ENCODE results near the gene SLC39A13. TPM values are rescaled to one million over a fixed set of nuclear protein-coding genes. Genes with fewer than 3 reads are reported as not detected.

Gene SLC39A13
- total RNA-seq (2014; rRNA removed; shearing (Covaris generic)): 39.2 and 55.2 TPM in 2 replicates

DNA sequence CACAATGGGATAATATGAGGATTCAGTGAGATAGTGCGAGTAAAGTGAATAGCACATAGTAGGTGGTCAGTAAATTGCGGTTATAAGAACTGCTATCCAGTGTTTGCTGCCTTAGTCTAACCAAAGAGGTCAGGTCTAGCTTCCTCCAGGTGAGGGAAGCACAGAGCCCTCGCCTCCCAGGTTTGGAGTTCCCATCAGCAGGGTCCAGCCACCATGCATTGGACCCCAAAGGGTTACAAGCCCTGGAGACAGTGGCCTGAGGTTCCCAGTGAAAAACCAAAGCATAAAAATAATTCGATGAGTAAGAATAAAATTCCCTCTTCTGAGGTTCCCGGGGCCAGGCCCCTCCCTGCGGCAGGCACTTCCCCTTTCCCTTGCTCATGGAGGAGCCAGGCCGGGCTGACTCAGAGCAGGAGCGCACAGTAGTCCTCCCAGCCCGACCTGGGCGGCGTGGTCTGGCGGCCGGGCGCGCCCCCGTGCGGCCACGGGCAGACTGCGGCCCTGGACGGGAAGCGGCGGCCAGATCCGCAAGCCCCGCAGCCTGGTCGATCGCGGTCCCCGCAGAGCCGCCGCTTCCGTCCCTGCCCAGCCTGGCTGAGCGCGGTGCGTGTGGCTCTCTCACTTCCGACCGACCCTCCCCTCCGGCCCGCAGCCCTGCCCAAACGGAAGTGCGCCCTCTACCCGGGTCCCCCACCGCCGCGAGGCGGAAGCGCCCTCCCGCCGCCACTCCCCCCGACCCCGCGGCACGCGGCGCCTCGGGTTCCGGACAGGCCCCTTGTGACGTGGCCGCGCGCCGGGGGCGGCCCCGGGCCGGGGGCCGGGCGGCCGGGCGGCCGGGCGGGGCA lies at the start of gene SLC39A13:
SLC39A13 (plus strand) TSS at position 845 of the 845 bp plus-strand sequence. CDS start 1,505 bp downstream, outside the sequence.
- peak; percentile 92 for DNase-seq (ENCODE audit: low read depth)

DNA sequence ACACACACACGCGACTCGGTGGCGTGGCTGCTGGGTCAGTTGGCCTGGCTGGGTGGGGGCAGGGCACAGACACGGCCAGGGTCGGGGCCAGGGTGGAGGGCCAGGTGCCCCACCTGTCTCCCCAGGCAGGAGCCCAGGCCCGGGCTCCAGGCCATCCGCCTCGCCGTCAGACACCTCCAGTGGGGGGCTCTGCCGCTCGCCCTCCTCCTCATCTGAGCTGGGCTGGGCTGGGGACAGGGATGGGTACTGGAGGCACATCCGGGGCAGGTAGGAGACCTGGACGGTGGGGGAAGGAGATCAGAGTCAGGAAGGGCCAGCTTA lies 49.7 kb upstream of the SLC39A13 start:
- no peak for DNase-seq (ENCODE audit: low read depth)

DNA sequence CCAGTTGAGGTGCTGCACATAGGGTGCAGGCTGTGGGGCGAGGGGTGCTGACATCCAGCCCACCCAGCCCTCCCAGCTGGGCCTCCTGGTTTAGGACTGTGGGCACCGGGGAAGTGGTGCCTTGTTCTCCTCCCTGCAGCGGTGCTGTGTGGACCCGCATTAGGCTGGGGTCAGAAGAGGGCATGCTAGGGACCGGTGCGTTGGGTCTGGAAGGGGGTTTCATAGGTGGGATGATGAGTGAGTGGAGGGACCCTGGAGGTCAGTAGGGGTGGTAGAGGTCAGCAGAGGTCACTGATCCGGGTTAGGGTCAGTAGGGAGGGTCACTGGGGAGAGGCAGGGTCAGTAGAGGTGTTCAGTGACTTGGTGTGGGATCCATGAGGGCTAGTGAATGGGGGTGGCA lies 49.2 kb upstream of the SLC39A13 start:
- no peak for DNase-seq (ENCODE audit: low read depth)

DNA sequence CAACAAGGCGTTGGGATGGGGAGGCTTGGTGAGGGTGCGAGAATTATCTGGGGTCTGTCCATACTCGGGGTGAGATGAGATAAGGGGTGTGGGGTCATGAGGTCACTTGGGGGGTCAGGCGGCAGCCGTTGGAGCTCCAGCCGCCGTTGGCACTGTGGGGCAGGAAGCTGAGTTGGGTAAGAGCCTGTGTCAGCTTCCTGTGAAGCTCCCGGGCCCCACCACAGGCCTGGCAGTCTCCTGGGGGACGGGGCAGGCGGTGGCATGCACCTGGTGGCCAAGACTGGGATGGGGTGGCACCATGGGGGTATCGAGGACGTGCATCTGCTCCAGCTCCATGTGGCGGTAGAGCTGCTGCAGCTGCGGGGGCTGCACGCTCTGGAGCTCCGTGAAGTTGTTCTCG lies 48.8 kb upstream of the SLC39A13 start:
- no peak for DNase-seq (ENCODE audit: low read depth)

DNA sequence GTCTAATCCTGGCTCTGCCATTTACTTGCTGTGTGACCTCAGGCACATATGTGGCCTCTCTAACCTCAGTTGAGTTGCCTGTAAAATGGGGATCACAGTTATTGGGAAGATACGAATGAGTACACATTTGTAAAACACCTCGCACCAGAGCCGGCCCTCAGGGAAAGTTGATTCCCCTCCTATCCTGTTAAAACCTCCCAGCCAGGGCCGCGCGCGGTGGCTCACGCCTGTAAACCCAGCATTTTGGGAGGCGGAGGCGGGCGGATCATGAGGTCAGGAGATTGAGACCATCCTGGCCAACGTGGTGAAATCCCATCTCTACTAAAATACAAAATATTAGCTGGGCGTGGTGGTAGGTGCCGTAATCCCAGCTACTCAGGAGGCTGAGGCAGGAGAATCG lies 48.0 kb upstream of the SLC39A13 start:
- no peak for DNase-seq (ENCODE audit: low read depth)

DNA sequence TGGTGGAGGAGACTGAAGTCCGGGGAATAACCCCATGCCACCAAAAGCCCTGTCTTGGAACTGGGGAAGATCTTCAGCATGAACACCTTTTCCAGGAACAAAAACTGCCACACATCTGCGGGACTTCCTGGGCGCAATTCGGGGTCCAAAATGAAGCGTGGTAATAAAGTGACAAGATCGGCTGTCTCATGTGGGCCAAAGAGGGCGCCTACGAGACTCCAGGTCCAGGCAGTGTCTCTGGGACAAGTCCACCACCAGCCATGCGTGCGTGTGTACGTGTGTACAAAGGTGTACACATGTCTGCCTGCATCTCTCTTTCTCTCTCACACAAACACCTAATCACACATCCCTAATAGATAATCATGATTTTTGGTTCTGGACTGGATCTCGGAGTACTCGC lies 47.0 kb upstream of the SLC39A13 start:
- DNase-seq (ENCODE audit: low read depth): no peak

DNA sequence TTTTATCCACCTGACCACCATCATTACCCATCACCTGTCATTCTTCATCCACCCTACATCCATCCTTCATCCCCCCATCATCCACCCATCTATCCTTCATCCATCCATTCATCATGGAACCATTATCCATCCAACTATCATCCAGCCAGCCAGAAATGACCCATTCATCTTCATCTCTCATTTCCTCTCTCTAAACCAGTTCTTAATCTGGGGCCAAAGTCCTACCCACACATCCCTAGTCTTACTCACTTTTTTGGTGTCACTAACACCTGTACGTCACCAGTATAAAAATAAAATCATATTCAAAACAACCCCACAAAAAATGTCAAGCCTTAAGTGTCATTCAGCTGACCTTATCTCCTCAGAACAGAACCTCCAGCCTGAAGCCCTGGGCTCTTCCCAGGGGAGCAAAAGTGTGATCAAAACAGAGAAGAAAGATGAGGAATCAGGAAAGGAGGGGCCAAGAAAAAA lies 42.3 kb upstream of the SLC39A13 start:
- DNase-seq (ENCODE audit: low read depth): no peak

DNA sequence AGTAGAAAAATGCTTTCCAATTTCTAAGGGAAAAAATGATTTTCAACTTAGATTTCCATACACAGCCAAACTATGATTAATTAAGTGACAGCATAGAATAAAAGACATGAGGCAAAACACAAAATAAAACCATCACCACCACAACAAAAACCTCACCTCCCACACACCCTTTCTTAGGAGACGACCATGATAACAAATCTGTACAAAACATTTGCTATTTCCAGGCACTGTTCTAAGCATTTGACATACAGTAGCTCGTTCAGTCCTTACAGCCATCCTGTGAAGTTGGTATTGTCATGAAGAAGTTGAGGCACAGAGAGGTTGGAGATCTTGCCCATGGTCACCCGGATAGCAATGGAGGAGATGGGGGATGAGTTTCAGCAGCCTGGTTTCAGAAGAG lies 38.7 kb upstream of the SLC39A13 start:
- DNase-seq (ENCODE audit: low read depth): no peak

DNA sequence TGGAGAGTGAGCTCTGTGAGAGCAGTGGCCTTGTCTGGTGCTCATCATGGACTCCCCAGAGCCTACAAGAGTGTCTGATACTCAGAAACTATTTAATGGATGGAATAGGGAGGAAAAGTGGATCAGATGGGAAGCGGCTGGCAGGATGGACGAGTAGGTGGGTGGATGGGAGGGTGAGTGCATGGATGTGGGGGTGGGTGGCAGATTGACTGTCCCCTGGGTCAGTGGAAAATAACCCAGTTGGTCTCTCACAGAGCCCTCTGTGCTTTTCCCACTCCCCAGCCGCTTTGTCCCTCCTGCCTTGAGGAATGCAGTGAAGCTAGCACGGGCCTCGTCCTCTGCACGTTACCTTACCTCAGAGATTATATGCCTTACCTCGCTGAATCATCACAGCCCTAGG lies 36.0 kb upstream of the SLC39A13 start:
- no peak for DNase-seq (ENCODE audit: low read depth)

DNA sequence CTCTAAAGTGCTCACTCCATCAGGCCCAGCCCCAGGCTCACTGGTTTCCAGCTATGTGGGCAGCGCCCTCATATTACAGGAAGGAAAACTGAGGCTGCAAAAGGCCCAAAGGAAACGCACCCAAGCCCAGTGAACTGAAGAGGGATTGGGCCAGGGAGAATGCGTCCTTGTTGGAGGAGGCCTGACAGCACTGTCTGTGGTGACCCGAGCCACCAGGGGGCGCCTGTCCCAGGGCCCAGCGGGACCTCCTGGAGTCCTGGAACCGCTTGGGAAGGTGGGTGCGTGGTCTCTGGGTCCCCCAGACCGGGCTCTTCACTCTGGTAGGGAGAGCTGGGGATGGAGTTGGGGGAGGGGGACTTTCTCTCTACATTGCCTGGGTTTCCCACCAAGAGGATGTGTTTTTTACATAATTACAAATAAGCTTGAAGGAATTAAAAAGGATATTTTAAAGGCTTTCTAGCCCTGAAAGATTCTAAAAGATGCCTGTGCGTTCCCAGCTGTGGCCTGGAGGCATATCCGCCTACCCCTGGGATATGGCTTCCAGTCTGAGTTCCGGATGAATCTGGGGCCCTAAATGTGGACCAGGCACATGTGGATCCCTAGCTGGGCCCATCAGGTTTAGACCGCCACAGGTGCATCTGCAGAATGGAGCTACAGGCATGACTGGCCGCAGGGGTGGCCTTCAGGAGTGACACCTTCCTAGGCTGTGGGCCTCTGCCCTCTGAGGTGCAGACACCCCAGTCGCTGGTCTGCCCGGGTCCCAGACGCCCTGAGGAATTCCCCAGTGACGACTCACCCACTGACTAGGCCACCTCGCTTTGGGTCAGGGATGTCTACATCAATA lies 34.3 kb upstream of the SLC39A13 start:
- peak; percentile 58 for DNase-seq (ENCODE audit: low read depth)

DNA sequence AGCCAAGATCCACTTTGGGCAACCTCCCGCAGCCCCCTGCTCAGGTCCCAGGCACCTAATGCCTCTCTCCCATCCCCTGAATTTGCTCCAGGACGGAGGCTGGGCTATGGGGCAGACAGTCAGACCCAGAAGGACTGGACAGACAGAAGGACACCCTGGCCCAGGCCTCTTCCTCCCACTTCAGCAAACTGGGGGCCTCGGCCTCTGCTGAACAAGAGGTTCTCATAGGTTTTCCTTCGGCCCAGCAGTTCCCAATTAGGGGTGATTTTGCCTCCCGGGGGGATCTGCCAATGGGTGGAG lies 33.7 kb upstream of the SLC39A13 start:
- no peak for DNase-seq (ENCODE audit: low read depth)

DNA sequence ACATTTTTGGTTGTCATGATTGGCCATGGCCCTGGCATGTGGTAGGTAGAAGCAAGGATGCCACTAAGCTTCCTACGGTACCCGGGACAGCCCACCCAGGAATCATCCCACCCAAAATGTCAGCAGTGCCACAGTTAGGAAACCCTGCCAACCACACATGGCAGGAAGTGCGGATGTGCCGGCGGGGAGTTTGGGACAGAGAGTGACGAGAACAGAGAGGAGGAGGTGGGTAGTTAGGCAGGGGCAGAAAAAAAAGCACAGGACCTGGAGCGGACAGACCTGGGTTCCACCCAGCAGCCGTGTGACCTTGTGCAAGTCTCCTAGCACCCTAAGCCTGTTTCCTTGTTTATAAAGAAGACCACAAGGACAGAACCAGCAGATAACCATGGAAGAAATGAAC lies 33.4 kb upstream of the SLC39A13 start:
- no peak for DNase-seq (ENCODE audit: low read depth)

DNA sequence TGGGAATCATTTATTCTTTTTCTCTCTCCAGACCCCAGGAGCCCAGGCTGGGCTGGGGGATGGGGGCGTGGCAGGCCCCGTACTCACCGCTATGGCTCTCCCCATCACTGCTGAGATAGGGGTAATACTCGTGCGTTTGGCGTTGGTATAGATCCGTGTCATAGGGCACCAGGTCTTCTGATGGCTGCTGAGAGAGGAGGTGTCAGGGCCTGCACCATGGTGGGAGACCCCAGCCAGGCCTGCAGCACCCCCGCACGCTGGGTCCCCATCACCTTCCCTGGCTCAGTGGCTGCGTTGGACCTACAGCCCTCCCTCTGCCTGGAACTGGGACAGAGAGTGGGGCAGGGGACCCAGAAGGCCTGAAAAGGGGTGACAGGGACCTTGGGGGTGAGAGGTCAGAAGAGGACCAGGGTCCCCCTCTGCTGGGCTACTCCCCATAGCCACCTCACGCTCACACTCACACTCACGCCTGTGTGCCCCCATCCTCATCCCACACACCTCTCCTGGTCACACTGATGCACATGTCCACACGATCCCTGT lies 32.8 kb upstream of the SLC39A13 start:
- DNase-seq (ENCODE audit: low read depth): no peak

DNA sequence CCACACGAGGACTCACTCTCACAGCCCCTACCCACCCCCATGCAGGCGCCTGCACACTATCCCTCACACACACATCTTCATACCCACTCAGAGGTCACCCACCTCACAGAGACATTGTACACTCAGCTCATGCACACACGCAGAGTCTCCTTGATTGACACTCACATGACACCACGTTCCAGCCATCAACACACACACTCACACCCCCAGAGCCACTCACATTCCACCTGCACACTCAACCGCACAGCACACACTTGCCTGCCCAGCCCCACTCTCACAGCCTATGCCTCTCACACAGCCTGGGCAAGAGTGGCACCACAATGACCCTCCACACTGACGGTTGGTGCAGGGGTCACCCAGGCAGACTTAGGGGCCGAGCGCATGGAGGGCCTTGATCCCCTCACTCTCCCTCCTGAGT lies 32.3 kb upstream of the SLC39A13 start:
- DNase-seq (ENCODE audit: low read depth): no peak

DNA sequence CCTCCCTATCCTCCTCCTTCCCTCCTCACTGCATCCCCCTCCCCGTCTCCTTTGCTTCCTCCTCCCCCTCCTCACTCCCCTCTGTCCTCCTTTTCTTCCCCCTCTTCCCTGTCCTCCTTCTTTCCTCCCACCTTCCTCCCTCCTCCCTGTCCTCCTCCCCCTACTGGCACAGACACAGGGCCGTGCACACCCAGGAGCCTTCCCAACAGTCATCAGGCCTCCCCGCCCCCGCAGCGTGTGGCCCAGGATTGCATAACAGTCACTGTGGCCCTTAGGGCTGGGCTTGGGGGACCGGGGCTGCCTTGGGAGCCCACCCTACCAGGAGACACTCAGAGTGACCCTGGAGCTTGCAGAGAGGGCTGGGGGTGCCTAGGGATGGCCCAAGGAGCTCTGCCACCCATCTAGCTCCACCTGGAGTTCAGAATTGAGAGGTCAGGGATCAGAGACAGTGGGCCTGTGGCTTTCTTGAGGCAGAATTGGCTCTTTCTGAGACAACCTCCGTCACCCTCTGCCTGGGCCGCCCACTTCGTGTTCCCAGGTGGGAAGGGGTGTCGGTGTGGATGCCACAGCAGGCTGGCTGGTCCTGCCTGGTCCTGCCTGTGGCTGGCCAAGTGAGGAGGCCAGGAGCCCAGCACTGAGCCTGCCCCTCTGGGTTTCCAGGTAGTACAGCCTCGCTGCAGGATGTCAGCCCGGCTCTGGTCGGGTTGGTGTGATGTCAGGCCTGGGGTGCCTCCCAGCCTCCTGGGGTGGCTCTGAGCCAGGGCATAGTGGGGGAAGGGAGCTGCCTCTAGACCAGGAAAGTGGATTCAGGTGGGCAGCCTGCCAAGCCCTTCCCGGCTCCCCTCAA lies 31.6 kb upstream of the SLC39A13 start:
- no peak for DNase-seq (ENCODE audit: low read depth)

DNA sequence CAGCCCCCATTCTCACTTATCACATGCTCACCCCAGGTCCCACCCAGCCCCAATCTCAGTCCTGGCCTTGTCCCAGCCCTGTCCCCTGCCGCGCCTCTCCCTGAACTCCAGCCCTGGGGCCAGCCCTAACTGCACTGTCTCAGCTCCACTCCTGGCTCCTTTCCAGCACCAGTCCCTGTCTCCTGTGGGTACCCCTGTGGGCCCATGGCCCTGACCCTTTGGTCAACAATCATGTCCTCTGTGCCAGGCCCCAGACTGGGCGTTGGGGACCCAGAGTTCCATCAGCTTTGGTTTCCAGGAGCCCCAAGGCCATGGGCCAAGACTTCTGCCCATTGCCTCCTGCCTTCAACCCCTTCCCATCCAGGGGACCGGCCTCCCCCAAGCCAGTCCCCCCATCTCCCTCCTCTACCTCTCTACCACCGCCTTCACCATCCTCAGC lies 30.8 kb upstream of the SLC39A13 start:
- no peak for DNase-seq (ENCODE audit: low read depth)

DNA sequence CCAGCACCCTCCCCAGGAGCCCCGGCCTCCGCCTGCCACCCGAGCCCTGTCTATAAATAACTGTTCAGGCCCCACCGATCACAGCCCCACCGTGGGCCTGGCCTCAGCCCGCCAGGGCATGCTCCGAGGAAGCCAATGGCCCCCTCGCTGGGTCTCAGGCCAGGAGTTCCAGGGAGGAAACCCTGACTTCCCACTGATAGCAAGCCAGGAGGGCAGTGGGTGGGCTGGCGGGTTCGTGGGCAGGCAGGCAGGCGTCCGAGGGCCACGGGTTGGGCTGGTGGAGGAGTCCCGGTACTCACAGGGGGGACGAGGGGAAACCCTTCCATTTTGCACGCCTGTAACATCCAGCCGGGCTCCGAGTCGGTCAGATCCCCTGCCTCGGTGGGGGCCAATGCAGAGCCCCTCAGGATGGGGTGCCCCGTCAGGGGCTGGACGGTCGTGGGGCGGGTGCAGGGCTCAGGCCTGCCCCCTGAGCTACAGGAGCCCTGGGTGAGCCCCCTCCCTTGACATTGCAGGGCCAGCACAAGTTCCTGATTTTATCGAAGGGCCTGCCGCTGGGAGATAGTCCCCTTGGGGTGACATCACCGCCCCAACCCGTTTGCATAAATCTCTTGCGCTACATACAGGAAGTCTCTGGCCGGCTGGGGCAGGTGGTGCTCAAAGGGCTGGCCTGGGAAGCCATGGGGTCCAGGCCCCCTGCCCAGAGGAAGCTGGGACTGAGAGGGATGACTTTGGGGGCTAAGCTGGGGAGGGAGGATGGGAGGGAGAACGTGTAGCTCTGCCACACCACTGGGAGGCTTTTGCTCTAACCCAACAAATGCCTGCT lies 30.2 kb upstream of the SLC39A13 start, which contains the start of gene SPI1:
SPI1 (minus strand) TSS at position 538 of the 826 bp plus-strand sequence; CDS start at position 344, 194 bp downstream.
- DNase-seq (ENCODE audit: low read depth): no peak

DNA sequence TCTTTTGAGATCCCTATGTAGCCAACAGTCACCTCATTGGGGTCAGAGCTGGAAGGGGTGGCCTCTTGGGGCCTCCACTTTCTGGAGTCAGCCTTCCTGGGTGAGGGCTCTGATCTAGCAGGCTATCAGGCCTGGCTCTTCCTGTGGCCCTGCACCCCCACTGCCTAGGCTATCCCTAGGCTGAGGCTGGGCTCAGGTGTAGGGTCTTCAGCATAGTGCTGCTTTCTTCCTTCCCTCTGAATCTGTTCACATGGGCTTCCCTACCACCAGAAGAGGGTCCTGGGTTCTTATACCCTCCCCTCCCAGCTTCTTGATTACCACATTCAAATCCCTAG lies 29.6 kb upstream of the SLC39A13 start:
- no peak for DNase-seq (ENCODE audit: low read depth)

DNA sequence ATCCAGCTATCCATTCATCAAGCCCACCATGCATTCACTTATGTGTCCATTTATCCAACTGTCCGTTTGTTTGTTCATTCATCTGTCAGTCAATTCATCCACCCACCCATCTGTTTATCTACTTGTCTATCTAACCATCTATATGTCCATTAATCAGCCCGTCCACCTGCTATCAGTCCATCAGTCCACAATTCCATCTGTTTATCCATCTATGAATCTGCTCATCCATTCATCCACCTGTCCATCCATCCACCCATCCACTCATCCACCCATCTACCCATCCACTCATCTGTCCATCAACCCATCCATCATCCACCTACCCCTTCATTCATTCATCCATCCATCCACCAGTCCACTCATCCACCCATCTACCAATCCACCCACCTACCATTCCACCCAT lies 29.1 kb upstream of the SLC39A13 start:
- no peak for DNase-seq (ENCODE audit: low read depth)

DNA sequence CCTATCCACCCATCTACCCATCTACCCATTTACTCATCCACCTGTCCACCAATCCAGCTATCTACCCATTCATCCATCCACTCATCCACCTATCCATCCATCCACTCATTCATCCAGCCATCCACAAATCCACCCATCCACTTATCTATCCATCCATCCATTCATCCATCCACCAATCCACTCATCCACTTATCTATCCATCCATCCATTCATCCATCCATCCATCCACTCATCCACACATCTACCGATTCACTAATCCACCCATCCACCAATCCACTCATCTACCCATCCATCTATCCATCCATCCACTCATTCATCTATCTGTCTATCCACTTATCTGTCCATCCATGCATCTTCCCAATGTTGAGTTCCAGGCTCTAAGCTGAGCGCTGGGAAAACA lies 28.3 kb upstream of the SLC39A13 start:
- no peak for DNase-seq (ENCODE audit: low read depth)

DNA sequence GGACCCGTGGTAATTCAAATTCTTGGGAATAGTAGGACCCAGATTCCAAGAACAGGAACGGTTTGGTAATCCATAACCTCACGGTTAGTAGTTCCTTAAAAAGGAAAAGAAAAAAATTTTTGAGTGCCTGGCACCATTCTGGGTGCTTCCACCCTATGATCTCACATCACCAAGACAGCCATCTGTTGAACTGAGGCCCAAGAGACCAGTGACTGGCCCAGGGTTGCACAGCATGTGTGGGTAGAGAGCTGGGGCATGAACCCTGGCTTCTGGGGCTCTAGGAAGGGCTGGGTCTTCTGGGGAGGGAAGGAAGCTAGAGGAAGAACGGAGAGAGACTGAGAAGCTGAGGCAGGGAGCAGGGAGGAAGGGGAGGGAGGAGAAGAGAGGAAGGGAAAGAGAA lies 25.3 kb upstream of the SLC39A13 start:
- DNase-seq (ENCODE audit: low read depth): no peak
